Ovary (tissue), 9 donors: ENCODE data around the gene MMP24OS. TPM values are rescaled to one million over a fixed set of nuclear protein-coding genes. Genes with fewer than 3 reads are reported as not detected.
"Not testable (repeated sequence)": the region's sequence is repeated elsewhere in the genome, so short reads cannot be mapped to it uniquely, and the experiment has no call there.

ENCODE experiments used
- DNase-seq, 5 donors: peaks; one replicate each; pipeline ENCODE4 v3.0.0-alpha.2; 2019 to 2020
- H3K27ac ChIP-seq, 2 donors: fragments of 200-600 bp; one replicate each; pipeline versions ENCODE4 v1.5.1 to v1.8.0; 2019 to 2022
- H3K27me3 ChIP-seq: fragments of 200-600 bp; one replicate; pipeline ENCODE4 v1.8.0; 2022
- H3K36me3 ChIP-seq: fragments of 200-600 bp; sonication (generic); one replicate; pipeline ENCODE4 v1.5.1; 2019
- H3K4me1 ChIP-seq: one replicate; pipeline ENCODE4 v1.8.1; 2013; ENCODE audit warnings: mild to moderate bottlenecking, moderate library complexity; ENCODE audit not compliant: insufficient read depth
- H3K4me3 ChIP-seq: fragments of 200-600 bp; sonication (generic); one replicate; pipeline ENCODE4 v1.5.1; 2017
- H3K9me3 ChIP-seq, 2 donors: fragments of 200-600 bp in 1 of 2; sonication (generic) in 1 of 2; one replicate each; pipeline versions ENCODE4 v1.5.1 to v1.8.1; 2013 to 2019; ENCODE audit warnings: mild to moderate bottlenecking in 1 of 2, moderate library complexity in 1 of 2
- CTCF ChIP-seq, 3 donors: fragments of 450-650 bp in 2 of 3; fragments of 200-600 bp in 1 of 3; IDR thresholded peaks; one replicate each; pipeline versions ENCODE4 v1.5.1 to v1.8.0; 2016 to 2022; ENCODE audit warnings: antibody characterized with exemption in 3 of 3, mild to moderate bottlenecking in 1 of 3
- EP300 ChIP-seq: sonication (generic); formaldehyde crosslinking; IDR thresholded peaks from one replicate; pipeline ENCODE4 v1.6.1; 2017; ENCODE audit warnings: antibody characterized with exemption
- POLR2A ChIP-seq: fragments of 450-650 bp; IDR thresholded peaks from one replicate; pipeline ENCODE4 v1.6.1; 2017; ENCODE audit warnings: antibody characterized with exemption, mild to moderate bottlenecking, moderate library complexity
- WGBS, 3 donors: extraction: QIAGEN DNeasy Blood & Tissue Kit in 1 of 3; methylation state at CpG; one replicate each; pipeline versions ENCODE4 v1.1.5 to v1.1.7; 2013 to 2017; 5-methylcytosine and 5-hydroxymethylcytosine counted together
- intact Hi-C, 4 donors: fragments of 100-400 bp; cut with DNase I; formaldehyde crosslinking; loops; one replicate each; pipeline versions ENCODE4 v1.11.0 to v1.15.1; 2022 to 2023
- polyA plus RNA-seq, 2 donors: library from polyadenylated mRNA; stranded (reverse); fragments of 200-250 nt in 1 of 2; fragments of 350-450 nt in 1 of 2; fragmentation: Illumina TruSeq in 1 of 2; extraction: RNeasy Lipid Tissue Mini Kit (QIAGEN cat#74804) in 1 of 2; gene quantifications; one replicate each; pipeline ENCODE4 v1.2.3, GENCODE V29; 2013 to 2014
- total RNA-seq, 7 donors: library from RNA; depleted of rRNA in 2 of 7; stranded (reverse); fragments of >200 nt in 2 of 7; fragmentation: NEBNext Ultra II Directional in 3 of 7; extraction: Animal tissue kit (Norgen Biotek cat#: 25700) in 3 of 7; gene quantifications; one replicate each; pipeline versions ENCODE4 v1.1.0 to v1.2.4, GENCODE V29; 2016 to 2023
- donor health status: DM: no; HTN: no; CAD: no; lungs with moderate emphysema.
- donor health status: DM: no; HTN: no; CAD: no.
- donor health status: Bipolar disorder and iron deficiency.
- donor health status: DM: yes; HTN: yes; CAD: no.
- donor health status: DM: no; HTN: no; CAD: no.
- donor health status: DM: yes; HTN: yes; CAD: no.

MMP24OS gene
- total and polyA plus RNA-seq, 9 donors = 20.5 to 77.7 (median 57.8) TPM

- TF ChIP-seq EP300 (no peak), CTCF (IDR thresholded peaks at IDR 0.05) (no peak), POLR2A (no peak)
- intact Hi-C loops = no loop called here
- Histone ChIP-seq H3K4me3 (no peak overlapping the region), H3K27ac (no peak overlapping the region), H3K9me3 (no peaks in the 10 kb centered on the region), H3K36me3 (no peaks in the 10 kb centered on the region), H3K4me1 (no peaks in the 10 kb centered on the region), H3K27me3 (no peaks in the 10 kb centered on the region)
- WGBS, 3 donors = 48 to 58% (median 53%) methylated on average over 5 of the region's 5 CpGs
- DNase-seq = no peak
These were observed 41.4 kb upstream of the MMP24OS start for GRCh38 chr20:35319192-35319870.

GRCh38 chr20:35318502-35319157 lies 40.7 kb upstream of the MMP24OS start:
- Histone ChIP-seq H3K4me1 (no peaks in the 10 kb centered on the region), H3K36me3 (no peaks in the 10 kb centered on the region), H3K27ac (no peak overlapping the region), H3K9me3 (no peaks in the 10 kb centered on the region), H3K27me3 (no peaks in the 10 kb centered on the region), H3K4me3 (no peak overlapping the region)
- TF ChIP-seq EP300 = no peak
- TF ChIP-seq POLR2A = no peak
- no peak for TF ChIP-seq CTCF (IDR thresholded peaks at IDR 0.05)
- 71 to 78% (median 74%) methylated on average over 6 of the region's 6 CpGs for WGBS, 3 donors
- intact Hi-C loops = no loop called here
- DNase-seq = no peak

GRCh38 chr20:35317416-35318210 lies 39.7 kb upstream of the MMP24OS start:
- Histone ChIP-seq H3K4me1 (no peaks in the 10 kb centered on the region), H3K9me3 (no peaks in the 10 kb centered on the region), H3K27me3 (no peaks in the 10 kb centered on the region), H3K27ac (no peak overlapping the region), H3K4me3 (no peak overlapping the region), H3K36me3 (no peaks in the 10 kb centered on the region)
- no peak for DNase-seq
- 84 to 90% (median 87%) methylated on average over 5 of the region's 5 CpGs for WGBS, 3 donors
- TF ChIP-seq CTCF (IDR thresholded peaks at IDR 0.05) (no peak), POLR2A (no peak), EP300 (no peak)
- intact Hi-C loops = no loop called here

- no peaks in the 10 kb centered on the region for H3K36me3 ChIP-seq
- no peak for TF ChIP-seq EP300
- TF ChIP-seq CTCF (IDR thresholded peaks at IDR 0.05) = no peak
- no peak for TF ChIP-seq POLR2A
- WGBS, 3 donors = 76 to 95% (median 87%) methylated on average over 2 of the region's 2 CpGs
- no peaks in the 10 kb centered on the region for H3K9me3 ChIP-seq
- H3K4me1 ChIP-seq = no peaks in the 10 kb centered on the region
- no peak overlapping the region for H3K4me3 ChIP-seq
- DNase-seq = no peak
- no peak overlapping the region for H3K27ac ChIP-seq
- intact Hi-C loops = no loop called here
- no peaks in the 10 kb centered on the region for H3K27me3 ChIP-seq
These were observed 38.2 kb upstream of the MMP24OS start for GRCh38 chr20:35316086-35316485.

- H3K4me3 ChIP-seq, H3K4me1 ChIP-seq, H3K36me3 ChIP-seq, H3K27me3 ChIP-seq, DNase-seq, H3K9me3 ChIP-seq, intact Hi-C loops, H3K27ac ChIP-seq: not testable (repeated sequence)
- 86 to 95% (median 94%) methylated on average over 7 of the region's 7 CpGs for WGBS, 3 donors
These were observed 37.7 kb upstream of the MMP24OS start for GRCh38 chr20:35315632-35316020.
